HG03097 (cell line): ENCODE results near the gene ERVH48-1.
"Not testable (repeated sequence)": the region's sequence is repeated elsewhere in the genome, so short reads cannot be mapped to it uniquely, and the experiment has no call there.

Experiments used
- ATAC-seq: cut with Tn5 transposase; IDR thresholded peaks from one replicate; pipeline ENCODE4 v1.9.1; 2021; ENCODE audit not compliant: unreplicated experiment, low FRiP score

ERVH48-1 gene

DNA sequence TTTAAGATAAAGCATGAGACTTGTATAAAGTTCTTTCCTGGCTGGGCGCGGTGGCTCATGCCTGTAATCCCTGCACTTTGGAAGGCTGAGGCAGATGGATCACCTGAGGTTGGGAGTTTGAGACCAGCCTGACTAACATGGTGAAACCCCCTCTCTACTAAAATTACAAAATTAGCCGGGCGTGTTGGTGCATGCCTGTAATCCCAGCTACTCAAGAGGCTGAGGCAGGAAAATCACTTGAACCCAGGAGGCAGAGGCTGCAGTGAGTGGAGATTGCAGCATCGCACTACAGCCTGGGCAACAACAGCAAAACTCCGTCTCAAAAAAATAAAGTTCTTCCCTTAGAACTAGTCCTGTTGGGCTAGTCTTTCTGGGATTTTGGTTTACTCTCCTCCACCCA lies 13.5 kb downstream of the ERVH48-1 start:
- not testable (repeated sequence) for ATAC-seq

DNA sequence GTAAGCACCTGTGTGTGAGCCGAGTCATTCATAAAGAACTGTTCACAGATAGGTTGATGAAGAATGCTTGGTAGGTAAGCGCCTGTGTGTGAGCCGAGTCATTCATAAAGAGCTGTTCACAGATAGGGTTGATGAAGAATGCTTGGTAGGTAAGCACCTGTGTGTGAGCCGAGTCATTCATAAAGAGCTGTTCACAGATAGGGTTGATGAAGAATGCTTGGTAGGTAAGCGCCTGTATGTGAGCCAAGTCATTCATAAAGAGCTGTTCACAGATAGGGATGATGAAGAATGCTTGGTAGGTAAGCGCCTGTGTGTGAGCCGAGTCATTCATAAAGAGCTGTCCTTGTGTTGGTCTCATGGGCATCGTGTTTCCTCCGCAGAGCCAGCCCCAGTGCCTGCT lies 16.9 kb downstream of the ERVH48-1 start:
- not testable (repeated sequence) for ATAC-seq

DNA sequence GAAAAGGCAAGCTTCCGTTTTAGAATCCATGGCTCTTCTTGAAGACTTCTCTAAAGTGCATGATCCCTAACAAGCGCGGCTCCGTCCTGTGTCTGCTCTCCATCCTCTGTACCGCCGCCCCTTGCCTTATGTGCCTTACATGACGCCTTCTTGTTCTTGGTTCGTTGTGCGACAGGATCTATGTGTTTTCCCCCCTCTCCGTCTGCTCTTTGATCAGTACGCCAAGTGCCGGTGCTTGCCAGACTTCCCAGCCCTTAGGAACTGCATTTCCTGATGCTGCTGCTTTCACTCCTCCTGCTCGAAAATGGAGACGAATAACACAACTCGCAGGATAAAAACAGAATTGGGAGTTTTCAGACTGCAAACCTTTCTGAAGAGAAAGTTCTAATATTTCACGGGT lies 19.2 kb downstream of the ERVH48-1 start:
- ATAC-seq: no peak

DNA sequence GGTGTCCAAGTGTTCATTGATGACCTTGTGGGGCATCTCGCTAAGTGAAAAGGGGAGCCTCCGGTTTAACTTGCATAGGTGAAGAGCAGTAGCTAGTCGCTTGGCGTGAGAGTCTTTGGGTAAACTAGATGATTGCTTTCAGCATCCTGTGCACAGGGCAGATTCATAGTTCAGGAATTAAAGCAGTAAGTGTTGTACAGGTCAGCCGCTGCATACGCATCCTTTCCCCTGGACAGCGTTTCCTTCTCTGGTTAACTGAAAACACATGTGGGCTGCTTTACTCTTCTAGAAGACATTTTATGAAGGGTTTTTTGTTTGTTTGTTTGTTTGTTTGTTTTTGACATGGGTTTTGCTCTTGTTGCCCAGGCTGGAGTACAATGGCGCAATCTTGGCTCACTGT lies 20.2 kb downstream of the ERVH48-1 start:
- no peak for ATAC-seq

DNA sequence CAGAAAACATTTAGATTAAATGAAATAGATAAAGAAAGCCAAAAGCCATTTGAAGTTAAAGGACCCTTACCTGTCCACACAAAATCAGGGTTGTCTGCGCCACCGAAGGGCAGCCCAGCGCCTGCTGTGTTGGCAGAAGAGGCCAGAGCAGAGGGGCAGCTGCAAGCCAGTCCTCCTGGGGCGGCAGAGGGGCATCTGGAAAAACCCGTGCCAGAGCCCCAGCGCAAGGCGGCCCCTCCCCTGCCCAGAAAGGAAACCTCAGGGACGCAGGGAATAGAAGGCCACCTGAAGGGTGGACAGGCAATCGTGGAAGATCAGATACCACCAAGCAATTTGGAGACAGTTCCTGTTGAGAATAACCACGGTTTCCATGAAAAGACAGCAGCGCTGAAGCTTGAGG lies 21.6 kb downstream of the ERVH48-1 start:
- no peak for ATAC-seq

DNA sequence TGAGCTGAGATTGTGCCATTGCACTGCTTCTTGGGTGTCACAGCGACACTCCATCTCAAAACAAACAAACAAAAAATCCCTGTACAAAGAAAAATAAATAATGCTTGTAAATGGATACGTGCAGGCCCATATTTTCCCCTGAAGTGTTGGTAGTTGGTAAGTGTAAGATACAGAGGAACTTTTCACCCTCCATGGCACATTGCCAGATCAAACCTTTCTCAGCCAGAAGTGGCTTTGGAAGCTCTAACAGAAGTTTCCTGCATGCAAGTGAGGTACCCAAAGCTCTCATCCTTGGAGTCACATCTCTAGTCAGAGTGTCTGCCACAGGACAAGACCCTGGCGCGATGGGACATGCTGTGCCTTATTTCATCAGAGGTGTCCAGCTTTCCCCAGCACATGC lies 25.0 kb downstream of the ERVH48-1 start:
- no peak for ATAC-seq

DNA sequence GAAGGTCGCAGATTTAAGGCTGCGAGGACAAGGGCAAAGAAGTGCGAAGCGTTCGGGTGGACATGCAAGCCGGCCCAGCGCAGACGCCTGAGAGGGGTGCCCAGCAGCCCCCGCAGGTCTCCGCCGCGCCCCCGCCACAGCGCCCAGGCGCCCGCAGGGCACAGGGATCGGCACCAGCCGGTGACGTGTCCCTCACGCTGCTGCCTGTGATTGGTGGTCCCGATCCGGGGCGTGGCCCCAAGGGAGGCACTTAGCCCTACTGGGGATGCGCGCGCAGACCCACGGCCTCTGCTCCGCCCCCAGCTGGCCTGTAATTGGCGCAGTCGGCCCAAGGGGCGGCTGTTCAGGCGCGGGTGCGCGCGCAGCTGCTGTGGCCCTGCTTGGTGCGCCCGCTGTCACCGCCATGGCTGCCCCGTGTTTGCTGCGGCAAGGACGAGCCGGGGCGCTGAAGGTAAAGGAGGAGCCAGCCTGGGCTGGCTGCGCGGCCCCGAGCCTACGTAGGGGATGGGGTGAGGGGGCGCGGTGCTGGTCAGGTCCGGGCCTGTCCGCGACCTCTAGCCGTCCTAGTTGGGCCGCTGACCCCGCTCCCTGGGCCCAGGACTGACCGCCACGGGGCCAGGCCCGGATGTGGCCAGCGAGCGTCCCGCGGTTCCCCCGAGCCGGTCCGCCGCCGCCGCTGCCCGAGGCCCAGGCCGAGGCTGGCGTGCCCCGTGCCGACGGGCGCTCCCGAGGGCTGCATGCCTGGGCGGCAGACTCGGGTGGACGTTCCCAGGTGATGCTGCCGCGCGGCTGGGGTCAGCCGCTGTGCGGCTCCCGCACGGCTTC lies 32.3 kb downstream of the ERVH48-1 start, which contains the start of gene NDUFV3:
NDUFV3 (plus strand) TSS at position 379 of the 825 bp plus-strand sequence; CDS start at position 404, 25 bp downstream.
- ATAC-seq: peak; percentile 93

DNA sequence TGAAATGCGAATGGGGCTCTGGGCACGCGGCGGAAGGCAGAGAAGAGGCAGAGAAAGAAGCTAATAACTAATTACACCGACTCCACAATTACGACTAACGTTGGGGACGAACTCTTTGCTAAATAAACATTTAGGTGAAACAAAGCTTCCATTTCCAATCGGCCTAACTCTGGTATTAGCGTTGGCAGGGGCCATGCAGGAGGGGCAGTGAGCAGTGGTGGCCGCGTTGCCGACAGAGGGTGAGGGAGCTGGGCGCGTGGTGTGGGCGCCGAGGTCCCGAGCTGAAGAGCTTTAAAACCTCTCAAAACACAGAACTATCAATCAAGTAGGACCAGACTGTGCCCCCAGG lies 32.9 kb downstream of the ERVH48-1 start:
- ATAC-seq: peak; percentile 3

DNA sequence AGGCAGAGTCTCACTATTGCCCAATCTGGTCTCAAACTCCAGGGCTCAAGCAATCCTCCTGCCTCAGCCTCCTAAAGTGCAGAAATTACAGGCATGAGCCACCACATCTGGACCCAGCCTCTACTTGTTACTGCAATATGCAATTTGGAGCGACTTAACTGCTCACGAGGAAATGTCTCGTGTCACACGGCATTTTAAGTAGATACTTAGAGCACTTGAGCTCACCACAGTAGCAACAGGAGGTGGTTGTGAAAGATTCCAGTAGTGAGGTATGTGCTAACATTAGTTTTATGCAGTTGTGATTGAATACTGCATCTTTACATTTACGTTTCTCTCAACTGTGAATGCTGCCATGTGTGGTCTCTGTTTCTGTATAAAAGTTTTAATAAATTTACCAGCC lies 38.1 kb downstream of the ERVH48-1 start:
- ATAC-seq: no peak

DNA sequence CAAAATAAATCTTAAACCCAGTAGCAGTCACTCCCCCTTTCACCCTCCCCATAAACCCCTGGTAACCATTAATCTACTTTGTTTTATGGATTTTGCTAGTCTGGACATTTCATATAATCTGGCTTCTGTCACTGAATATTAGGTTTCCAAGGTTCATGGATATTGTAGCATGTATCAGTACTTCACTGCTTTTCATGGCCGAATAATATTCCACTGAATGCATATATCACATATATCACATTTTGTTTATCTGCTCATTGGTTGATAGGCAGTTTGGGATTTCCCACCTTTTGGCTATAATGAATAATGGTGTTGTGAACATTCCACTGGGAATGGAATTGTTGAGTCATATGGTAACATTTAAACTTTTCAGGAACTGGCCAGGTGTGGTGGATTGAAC lies 41.5 kb downstream of the ERVH48-1 start:
- ATAC-seq: no peak

DNA sequence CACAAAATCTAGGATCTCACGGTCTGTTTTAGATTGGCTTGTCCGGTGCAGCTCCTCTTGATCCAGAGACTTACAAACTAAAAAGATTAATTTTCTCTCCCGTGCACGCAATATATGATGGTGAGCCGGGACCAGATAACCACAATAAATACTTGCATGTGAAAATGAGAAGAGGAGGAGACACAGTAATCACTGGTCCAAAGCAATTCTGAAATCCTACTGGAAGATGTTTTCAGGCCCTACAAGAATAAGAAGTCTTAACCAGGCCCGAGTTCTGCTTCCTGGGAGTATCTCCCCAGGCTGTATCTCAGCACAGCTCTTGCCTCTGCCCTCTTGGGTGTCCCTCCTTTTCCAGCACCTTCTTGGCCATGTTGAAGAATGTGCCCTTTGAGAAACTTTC lies 45.1 kb downstream of the ERVH48-1 start:
- ATAC-seq: no peak

DNA sequence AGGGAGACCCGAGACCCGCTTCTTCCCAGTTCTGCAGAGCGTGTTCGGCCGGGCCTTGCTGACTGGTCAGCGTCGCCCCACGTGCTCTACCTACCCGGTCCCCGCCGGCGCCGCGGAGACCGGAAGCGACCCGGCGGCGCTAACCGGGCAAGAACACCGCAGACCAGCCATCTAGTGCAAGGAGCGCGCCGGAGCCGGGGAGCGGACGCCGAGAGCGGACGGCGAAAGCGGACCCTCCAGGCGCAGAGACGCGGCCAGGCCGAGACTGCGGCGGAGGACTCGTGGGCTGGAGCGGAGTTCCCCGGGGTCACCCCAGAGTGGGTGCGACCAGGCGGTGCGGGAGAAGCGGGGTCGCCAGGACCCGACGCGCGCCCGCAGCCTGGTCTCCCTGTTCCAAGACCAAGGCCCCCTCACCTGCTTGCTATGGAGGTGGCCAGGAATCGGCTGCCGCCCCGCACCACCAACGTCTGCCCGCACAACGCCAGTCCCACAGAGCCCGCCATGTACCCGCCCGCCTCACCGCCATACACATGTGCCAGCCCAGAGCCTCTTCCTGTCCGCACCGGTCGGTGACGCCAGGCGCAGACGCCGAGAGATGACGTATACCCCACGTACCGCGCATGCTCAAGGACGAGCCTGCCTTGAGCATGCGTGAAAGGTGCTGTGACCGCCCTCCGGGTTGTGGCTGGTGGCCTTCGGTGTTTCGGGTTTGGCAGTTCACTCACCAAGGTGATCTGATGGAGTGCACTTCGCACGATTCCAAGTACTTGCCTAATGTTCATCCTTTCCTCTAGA lies 46.2 kb downstream of the ERVH48-1 start, which contains the start of gene WDR4:
WDR4 (minus strand) TSS at position 547 of the 795 bp plus-strand sequence; CDS start at position 503, 44 bp downstream.
- ATAC-seq: peak; percentile 84

DNA sequence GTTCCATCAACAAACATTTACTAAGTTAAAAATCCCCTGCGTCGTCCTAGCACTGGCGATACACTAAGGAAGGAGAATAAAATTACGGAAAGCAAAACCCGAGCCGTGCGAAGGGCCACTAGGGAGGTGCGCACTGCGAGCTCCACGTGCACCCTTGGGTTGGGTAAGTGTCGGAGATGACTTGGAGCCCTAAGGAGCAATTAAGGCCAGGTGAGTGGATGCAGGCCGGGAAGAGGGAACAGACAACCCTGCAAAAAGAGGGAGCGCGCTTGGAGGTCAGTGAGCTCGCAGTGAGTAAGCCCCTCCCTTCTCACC lies 46.8 kb downstream of the ERVH48-1 start:
- no peak for ATAC-seq

DNA sequence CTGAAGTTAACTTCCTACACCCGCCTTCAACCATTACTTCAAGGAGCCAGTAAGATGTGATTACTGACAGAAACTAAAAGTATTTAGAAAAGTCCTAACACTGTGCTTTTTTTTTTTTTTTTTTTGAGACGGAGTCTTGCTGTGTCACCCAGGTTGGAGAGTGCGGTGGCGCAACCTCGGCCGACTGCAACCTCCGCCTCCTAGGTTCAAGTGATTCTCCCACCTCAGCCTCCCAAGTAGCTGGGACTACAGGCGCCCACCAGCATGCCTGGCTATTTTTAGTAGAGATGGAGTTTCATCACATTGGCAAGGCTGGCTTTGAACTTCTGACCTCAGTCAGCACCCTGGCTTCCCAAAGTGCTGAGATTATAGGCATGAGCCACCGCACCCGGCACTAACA lies 49.6 kb downstream of the ERVH48-1 start:
- ATAC-seq: not testable (repeated sequence)

DNA sequence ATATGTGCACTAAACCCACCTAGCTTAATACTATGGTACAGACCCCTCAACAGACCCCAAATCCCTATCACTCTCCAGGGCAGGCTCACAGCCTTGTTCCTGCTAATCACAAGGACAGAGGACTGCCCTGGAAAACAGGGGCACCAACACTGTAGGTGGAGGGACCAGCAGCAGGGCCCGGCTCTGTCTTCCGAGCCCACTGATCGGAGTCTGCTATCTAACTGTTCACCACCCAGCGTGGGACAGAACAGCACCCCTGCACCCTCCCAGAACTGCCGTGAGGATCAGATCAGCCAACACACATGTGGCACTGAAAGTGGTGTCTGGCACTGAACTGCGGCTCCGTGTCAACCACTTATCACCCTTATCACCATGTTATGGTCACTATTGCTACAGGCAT lies 52.3 kb downstream of the ERVH48-1 start:
- no peak for ATAC-seq

DNA sequence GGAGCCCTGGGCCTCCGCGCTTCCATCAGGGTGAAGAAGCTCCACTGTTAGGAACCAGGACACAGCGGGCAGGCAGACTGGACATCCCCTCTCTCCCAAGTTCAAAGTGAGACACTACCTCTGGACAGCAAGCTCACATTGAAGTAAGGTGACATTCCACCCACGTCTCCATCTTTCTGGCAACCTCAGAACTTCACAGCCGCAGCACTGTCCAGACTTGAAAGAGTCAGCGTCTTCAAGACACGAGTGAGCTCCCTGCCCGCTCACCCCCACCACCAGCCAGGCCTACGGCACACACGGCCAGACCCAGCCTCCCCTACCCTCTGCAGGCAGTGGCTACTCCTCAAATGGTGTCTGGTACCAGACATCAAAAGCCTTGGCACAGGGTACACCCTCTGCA lies 57.2 kb downstream of the ERVH48-1 start:
- ATAC-seq: no peak
